Glutamatergic neuron (in vitro differentiated cells): Measurements from ENCODE around the gene GNA15. TPM values are rescaled to one million over a fixed set of nuclear protein-coding genes. Genes with fewer than 3 reads are reported as not detected.
"Not testable (repeated sequence)": the region's sequence is repeated elsewhere in the genome, so short reads cannot be mapped to it uniquely, and the experiment has no call there.

Source experiments
- DNase-seq: peaks from one replicate; pipeline ENCODE4 v3.0.0; 2022
- H3K27ac Mint-ChIP-seq: one replicate; pipeline ENCODE4 v1.8.0; 2020; ENCODE audit warnings: mild to moderate bottlenecking, mixed read lengths, inconsistent platforms; ENCODE audit not compliant: unreplicated experiment
- H3K27me3 Mint-ChIP-seq: one replicate; pipeline ENCODE4 v1.8.0; 2020; ENCODE audit warnings: mild to moderate bottlenecking, moderate library complexity, mixed read lengths, inconsistent platforms; ENCODE audit not compliant: unreplicated experiment
- H3K36me3 Mint-ChIP-seq: one replicate; pipeline ENCODE4 v1.8.0; 2020; ENCODE audit warnings: mild to moderate bottlenecking, mixed read lengths, inconsistent platforms; ENCODE audit not compliant: unreplicated experiment
- H3K4me1 Mint-ChIP-seq: one replicate; pipeline ENCODE4 v1.8.0; 2020; ENCODE audit warnings: mild to moderate bottlenecking, low read depth, mixed read lengths, inconsistent platforms; ENCODE audit not compliant: unreplicated experiment
- H3K4me3 Mint-ChIP-seq: one replicate; pipeline ENCODE4 v1.8.0; 2020; ENCODE audit warnings: mild to moderate bottlenecking, mixed read lengths, inconsistent platforms; ENCODE audit not compliant: unreplicated experiment
- H3K9me3 Mint-ChIP-seq: one replicate; pipeline ENCODE4 v1.8.0; 2020; ENCODE audit warnings: mild to moderate bottlenecking, moderate library complexity, mixed read lengths, inconsistent platforms; ENCODE audit not compliant: unreplicated experiment
- CTCF ChIP-seq: fragments of 200-600 bp; sonication (generic); IDR thresholded peaks from one replicate; pipeline ENCODE4 v1.5.0; 2021; ENCODE audit not compliant: partially characterized antibody, unreplicated experiment
- long read RNA-seq: library from polyadenylated mRNA; unstranded; transcript quantifications from one replicate; pipeline ENCODE4 v2.0.0, GENCODE V29; 2020; ENCODE audit not compliant: unreplicated experiment
- total RNA-seq: library from RNA; stranded (reverse); fragmentation: NEBNext Ultra II Directional; extraction: Animal tissue kit (Norgen Biotek cat#: 25700); gene quantifications from one replicate; pipeline ENCODE4 v1.2.1, GENCODE V29; 2021; ENCODE audit not compliant: unreplicated experiment

The GNA15 gene
- not detected for total RNA-seq
- long read RNA-seq, result 0 reads

- H3K27ac Mint-ChIP-seq, result no peak within 1 kb of the TSS
- peaks cover 4% of the 10 kb centered on the region for H3K27me3 Mint-ChIP-seq
- peaks cover 5% of the 10 kb centered on the region for H3K9me3 Mint-ChIP-seq
- H3K4me3 Mint-ChIP-seq, result no peak within 1 kb of the TSS
- H3K36me3 Mint-ChIP-seq, result peaks cover 8% of the 10 kb centered on the region
- DNase-seq, result no peak
- no peak for TF ChIP-seq CTCF
- peaks cover 10% of the 10 kb centered on the region for H3K4me1 Mint-ChIP-seq
Measured at GRCh38 chr19:3135961-3136683, at the start of gene GNA15. TSS of gene GNA15 (plus strand) at chr19:3136033. CDS start at chr19:3136451, 418 bp downstream.

GRCh38 chr19:3087769-3088168 lies 48.1 kb upstream of the GNA15 start:
- Mint-ChIP-seq H3K27ac (no peak overlapping the region), H3K4me3 (no peak overlapping the region), H3K9me3 (peaks cover 1% of the 10 kb centered on the region), H3K4me1 (no peaks in the 10 kb centered on the region), H3K36me3 (no peaks in the 10 kb centered on the region), H3K27me3 (peaks cover 2% of the 10 kb centered on the region)
- DNase-seq, result no peak
- no peak for TF ChIP-seq CTCF

GRCh38 chr19:3089299-3089855 lies 46.5 kb upstream of the GNA15 start:
- H3K27ac Mint-ChIP-seq, DNase-seq, H3K36me3 Mint-ChIP-seq, H3K4me1 Mint-ChIP-seq, H3K27me3 Mint-ChIP-seq, H3K9me3 Mint-ChIP-seq, H3K4me3 Mint-ChIP-seq: not testable (repeated sequence)

GRCh38 chr19:3094601-3095440 lies 41.0 kb upstream of the GNA15 start:
- H3K27ac Mint-ChIP-seq, result no peak overlapping the region
- DNase-seq, result no peak

More at GRCh38 chr19:3094601-3095440, 41.0 kb upstream of the GNA15 start:
- Mint-ChIP-seq H3K4me1 (peaks cover 14% of the 10 kb centered on the region), H3K27me3 (peaks cover 8% of the 10 kb centered on the region), H3K9me3 (peaks cover 6% of the 10 kb centered on the region), H3K36me3 (no peaks in the 10 kb centered on the region), H3K4me3 (peak overlapping the region; percentile 90)
- TF ChIP-seq CTCF, result no peak
